GM08714 (cell line): ENCODE measurements around the gene FAM163A.
"Not testable (repeated sequence)": the region's sequence is repeated elsewhere in the genome, so short reads cannot be mapped to it uniquely, and the experiment has no call there.

Source experiments
- H3K4me3 ChIP-seq: fragments of 200-500 bp; sonication (Bioruptor generic); 2 replicates; pipeline ENCODE4 v1.5.1; 2014; ENCODE audit warnings: mild to moderate bottlenecking, low read length, inconsistent platforms
- ZNF274 ChIP-seq: IDR thresholded peaks from 2 replicates; pipeline ENCODE4 v1.6.1; 2012; ENCODE audit warnings: mild to moderate bottlenecking, low read depth, low read length

Gene FAM163A

GRCh38 chr1:179824265-179824664, 81.2 kb downstream of the FAM163A start:
- TF ChIP-seq ZNF274: no peak
- no peak overlapping the region for H3K4me3 ChIP-seq

GRCh38 chr1:179825206-179825605, 82.1 kb downstream of the FAM163A start:
- no peak overlapping the region for H3K4me3 ChIP-seq
- no peak for TF ChIP-seq ZNF274

DNA sequence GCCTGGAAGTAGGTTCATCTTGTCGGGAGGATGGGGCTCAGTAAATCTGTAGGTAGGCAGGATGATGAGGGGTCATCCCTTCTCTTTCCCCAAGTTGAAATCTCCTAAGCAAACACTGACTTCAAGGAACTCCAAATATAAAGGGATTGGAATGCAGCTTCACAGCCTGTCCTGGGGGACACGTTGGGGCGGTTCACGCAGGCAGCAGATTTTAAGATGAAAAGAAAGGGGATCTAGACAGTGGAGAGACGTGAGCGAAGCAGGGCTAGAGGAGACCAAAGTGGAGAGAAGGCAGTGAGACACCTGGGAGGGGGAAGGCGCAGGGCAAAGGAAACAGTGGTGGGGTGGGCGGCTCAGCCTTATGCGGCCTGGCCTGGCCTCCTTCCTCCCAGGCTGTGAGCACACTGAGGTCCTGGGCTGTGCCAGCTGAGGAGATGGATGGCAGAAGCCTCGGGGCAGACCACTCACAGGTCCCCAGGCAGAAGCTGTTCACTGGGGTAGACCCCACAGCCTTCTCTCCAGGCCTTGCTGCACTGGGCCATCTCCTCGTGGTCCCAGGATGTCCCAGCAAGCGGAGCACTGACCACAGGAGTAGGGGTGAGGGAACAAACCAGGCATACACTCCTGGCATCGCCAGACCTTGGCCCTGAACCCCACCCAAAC, 82.8 kb downstream of the FAM163A start:
- no peak for TF ChIP-seq ZNF274
- no peak overlapping the region for H3K4me3 ChIP-seq

- TF ChIP-seq ZNF274: no peak
- H3K4me3 ChIP-seq: no peak overlapping the region
Observed at GRCh38 chr1:179826626-179827280, 83.7 kb downstream of the FAM163A start.

DNA sequence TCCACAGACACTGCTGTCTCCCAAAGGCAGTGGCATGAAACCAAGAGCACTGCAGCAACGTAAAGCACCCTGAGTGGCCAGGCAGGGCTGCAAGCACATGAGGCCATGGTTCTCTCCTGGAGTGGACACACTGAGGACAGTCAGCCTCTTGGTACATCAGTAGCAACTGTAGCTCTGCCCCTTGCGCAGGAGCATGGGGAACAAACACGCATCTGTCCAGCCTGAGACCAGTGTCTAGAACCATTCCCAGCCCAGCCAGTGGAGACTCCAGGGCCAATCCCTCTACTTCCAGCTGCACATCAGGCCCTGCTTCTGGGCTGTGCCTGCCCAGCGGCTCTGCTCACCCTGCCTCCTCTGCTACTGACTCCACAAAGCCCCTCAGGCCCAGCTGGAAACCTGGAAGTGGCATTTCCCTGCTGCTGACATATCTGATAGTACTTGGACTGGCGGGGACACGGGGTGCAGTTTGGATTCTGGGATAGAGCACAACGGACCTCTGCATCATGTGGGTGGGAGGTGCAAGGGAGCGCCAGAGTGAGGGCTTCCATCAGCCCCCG, 85.5 kb downstream of the FAM163A start:
- TF ChIP-seq ZNF274: no peak
- H3K4me3 ChIP-seq: no peak overlapping the region

- TF ChIP-seq ZNF274: no peak
Observed at GRCh38 chr1:179831225-179831624, 88.1 kb downstream of the FAM163A start.

DNA sequence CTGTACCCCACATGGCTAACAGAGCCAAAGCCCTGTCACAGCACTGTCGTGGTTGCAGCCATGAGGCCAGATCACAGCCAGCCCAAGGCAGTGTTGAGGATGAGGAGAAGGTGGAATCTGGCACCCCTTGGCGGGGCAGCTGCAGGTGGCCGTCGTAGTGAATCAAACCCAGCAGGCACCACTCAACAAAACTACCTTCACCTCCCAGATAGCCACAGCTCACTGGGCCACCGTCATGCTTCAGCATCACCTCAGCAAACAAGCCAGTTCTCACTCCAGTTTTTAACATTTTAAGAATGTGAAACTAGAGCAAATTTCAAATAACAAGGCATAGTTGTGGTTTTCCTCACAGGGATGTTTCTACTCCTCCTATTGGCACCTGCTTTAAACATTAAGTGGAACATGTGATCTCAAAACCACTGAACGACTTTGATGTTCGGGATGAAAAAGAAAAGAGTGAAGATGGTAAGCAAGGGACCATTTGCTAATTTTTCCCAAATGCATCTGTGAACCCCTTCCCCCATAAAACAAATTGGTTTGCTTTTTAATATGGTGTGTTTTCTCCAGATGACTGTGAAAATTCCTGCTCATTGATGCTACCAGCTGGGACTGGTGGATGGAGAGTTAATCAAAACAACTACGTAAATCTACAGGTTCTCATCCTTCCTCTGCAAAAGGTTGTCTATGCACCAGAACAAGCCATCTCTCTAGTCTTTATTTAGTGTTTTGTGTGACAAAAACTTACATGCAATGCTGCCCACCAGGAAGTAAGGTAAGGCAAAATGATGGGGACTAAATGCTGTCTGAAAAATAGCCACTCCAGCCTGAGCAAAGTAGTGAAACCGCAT, 89.0 kb downstream of the FAM163A start:
- no peak overlapping the region for H3K4me3 ChIP-seq

More at GRCh38 chr1:179831225-179831624, 88.1 kb downstream of the FAM163A start:
- H3K4me3 ChIP-seq: no peak overlapping the region

DNA sequence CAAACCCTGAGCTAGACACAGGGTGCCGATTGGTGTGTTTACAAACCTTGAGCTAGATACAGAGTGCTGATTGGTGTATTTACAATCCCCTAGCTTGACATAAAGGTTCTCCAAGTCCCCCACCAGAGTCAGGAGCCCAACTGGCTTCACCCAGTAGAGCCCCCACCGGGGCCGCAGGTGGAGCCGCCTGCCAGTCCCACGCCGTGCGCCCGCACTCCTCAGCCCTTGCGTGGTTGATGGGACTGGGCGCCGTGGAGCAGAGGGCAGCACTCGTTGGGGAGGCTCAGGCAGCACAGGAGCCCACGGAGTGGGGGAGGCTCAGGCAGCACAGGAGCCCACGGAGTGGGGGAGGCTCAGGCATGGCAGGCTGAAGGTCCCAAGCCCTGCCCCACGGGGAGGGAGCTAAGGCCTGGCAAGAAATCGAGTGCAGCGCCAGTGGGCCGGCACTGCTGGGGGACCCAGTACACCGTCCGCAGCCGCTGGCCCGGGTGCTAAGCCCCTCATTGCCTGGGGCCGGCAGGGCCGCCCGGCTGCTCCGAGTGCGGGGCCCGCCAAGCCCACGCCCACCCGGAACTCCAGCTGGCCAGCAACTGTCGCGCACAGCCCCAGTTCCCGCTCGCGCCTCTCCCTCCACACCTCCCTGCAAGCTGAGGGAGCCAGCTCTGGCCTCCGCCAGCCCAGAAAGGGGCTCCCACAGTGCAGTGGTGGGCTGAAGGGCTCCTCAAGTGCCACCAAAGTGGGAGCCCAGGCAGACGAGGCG, 93.8 kb downstream of the FAM163A start:
- not testable (repeated sequence) for H3K4me3 ChIP-seq

More for the DNA sequence above, 89.0 kb downstream of the FAM163A start:
- TF ChIP-seq ZNF274: no peak

DNA sequence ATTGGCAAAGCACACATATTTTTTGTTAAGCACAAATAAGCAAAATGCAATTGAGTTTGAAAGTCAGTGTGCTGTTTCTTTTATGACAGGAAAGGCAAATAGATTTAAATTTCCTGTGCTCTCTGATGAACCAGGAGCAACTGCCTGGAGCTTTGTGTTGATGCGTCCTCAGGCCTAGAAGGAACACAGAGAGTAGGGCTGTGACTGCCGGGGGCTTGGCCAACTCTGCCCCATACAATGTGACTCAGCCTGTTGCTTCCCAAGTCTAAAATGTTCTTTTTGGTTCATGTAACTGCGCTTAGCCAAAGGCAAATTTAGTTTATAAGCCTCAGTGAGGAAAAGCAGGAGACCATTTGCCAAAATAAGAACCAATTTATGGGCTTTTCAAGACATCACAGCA, 97.0 kb downstream of the FAM163A start:
- TF ChIP-seq ZNF274: no peak
- no peak overlapping the region for H3K4me3 ChIP-seq

GRCh38 chr1:179848233-179848632, 105.1 kb downstream of the FAM163A start:
- no peak for TF ChIP-seq ZNF274
- no peak overlapping the region for H3K4me3 ChIP-seq

GRCh38 chr1:179853102-179853501, 110.0 kb downstream of the FAM163A start:
- H3K4me3 ChIP-seq: no peak overlapping the region
- TF ChIP-seq ZNF274: no peak

DNA sequence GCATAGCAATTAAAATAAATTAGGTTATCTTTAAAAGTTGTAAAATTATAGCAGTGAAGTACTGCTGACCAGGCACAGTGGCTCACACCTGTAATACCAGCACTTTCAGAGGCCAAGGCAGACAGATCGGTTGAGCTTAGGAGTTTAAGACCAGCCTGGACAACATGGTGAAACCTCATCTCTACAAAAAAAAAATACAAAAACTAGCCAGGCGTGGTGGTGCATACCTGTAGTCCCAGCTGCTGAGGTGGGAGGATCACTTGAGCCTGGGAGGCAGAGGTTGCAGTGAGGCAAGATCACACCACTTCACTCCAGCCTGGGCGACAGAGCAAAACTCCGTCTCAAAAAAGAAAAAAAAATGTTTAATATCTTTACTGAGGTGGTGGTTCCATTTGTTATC, 112.7 kb downstream of the FAM163A start:
- not testable (repeated sequence) for H3K4me3 ChIP-seq

DNA sequence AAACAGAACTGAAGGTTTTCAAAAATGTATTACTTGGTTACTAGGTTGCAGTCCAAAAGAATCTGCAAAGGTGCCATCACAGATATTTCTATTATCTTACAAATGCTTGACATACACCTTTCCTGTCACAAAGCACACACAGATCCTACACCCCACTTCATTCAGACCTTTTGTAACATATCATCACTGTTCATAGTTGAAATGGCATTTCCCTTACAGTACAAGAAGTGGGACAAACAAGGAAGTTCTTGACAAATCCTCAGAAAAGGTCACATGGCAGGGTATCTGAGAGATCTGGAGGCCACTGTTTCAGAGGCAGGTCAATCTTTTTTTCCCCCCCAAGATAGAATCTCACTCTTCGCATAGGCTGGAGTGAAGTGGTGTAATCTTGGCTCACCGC, 113.2 kb downstream of the FAM163A start:
- H3K4me3 ChIP-seq: no peak overlapping the region
- no peak for TF ChIP-seq ZNF274

GRCh38 chr1:179857009-179857408, 113.9 kb downstream of the FAM163A start:
- no peak overlapping the region for H3K4me3 ChIP-seq
- TF ChIP-seq ZNF274: no peak
